Liver (tissue), 9 donors: ENCODE data around the gene HIRIP3. TPM values are rescaled to one million over a fixed set of nuclear protein-coding genes. Genes with fewer than 3 reads are reported as not detected.

ENCODE experiments used
- DNase-seq: peaks from one replicate; pipeline ENCODE4 v3.0.0-alpha.2; 2017; ENCODE audit warnings: low spot score
- H3K27ac ChIP-seq, 2 donors: one replicate each; pipeline ENCODE4 v1.7.0; 2013; ENCODE audit warnings: inconsistent platforms in 2 of 2, low read length in 2 of 2, control low read depth in 1 of 2, low read depth in 1 of 2, mild to moderate bottlenecking in 1 of 2
- H3K27me3 ChIP-seq, 4 donors: one replicate each; pipeline versions ENCODE4 v1.6.1 to v1.7.0; 2013; ENCODE audit warnings: low read length in 3 of 4, inconsistent platforms in 1 of 4, mild to moderate bottlenecking in 1 of 4, moderate library complexity in 1 of 4; ENCODE audit not compliant: control insufficient read depth in 4 of 4, insufficient read depth in 4 of 4
- H3K36me3 ChIP-seq, 4 donors: one replicate each; pipeline versions ENCODE4 v1.6.1 to v1.7.0; 2013; ENCODE audit warnings: low read length in 3 of 4, mild to moderate bottlenecking in 3 of 4, low read depth in 1 of 4, moderate library complexity in 1 of 4; ENCODE audit not compliant: control insufficient read depth in 4 of 4, insufficient read depth in 3 of 4
- H3K4me1 ChIP-seq, 4 donors: one replicate each; pipeline versions ENCODE4 v1.6.1 to v1.7.0; 2013; ENCODE audit warnings: low read length in 3 of 4, mild to moderate bottlenecking in 3 of 4, moderate library complexity in 1 of 4; ENCODE audit not compliant: control insufficient read depth in 4 of 4, insufficient read depth in 4 of 4
- H3K4me3 ChIP-seq, 3 donors: one replicate each; pipeline versions ENCODE4 v1.6.1 to v1.7.0; 2013; ENCODE audit warnings: low read length in 3 of 3, control low read depth in 1 of 3, low read depth in 1 of 3, mild to moderate bottlenecking in 1 of 3
- H3K9ac ChIP-seq, 2 donors: one replicate each; pipeline ENCODE4 v1.7.0; 2013; ENCODE audit warnings: low read length in 2 of 2, mild to moderate bottlenecking in 2 of 2, moderate library complexity in 2 of 2, control low read depth in 1 of 2, low read depth in 1 of 2
- H3K9me3 ChIP-seq, 4 donors: one replicate each; pipeline versions ENCODE4 v1.6.1 to v1.7.0; 2013; ENCODE audit warnings: low read length in 3 of 4; ENCODE audit not compliant: control insufficient read depth in 4 of 4
- ATF3 ChIP-seq: IDR thresholded peaks from 2 replicates; pipeline ENCODE4 v1.6.1; 2016; ENCODE audit warnings: antibody characterized with exemption
- EGR1 ChIP-seq, 2 donors: IDR thresholded peaks; 2 replicates each; pipeline ENCODE4 v1.6.1; 2016 to 2018; ENCODE audit warnings: antibody characterized with exemption in 2 of 2, low read depth in 2 of 2
- FOXA1 ChIP-seq: IDR thresholded peaks from 2 replicates; pipeline ENCODE4 v1.6.1; 2016; ENCODE audit warnings: antibody characterized with exemption
- JUND ChIP-seq, 2 donors: IDR thresholded peaks; 2 replicates each; pipeline ENCODE4 v1.6.1; 2016; ENCODE audit warnings: antibody characterized with exemption in 2 of 2
- NR2F2 ChIP-seq: IDR thresholded peaks from 2 replicates; pipeline ENCODE4 v1.6.1; 2016; ENCODE audit warnings: antibody characterized with exemption
- RAD21 ChIP-seq, 2 donors: IDR thresholded peaks; 2 replicates each; pipeline ENCODE4 v1.6.1; 2016; ENCODE audit warnings: antibody characterized with exemption in 2 of 2, mild to moderate bottlenecking in 2 of 2
- REST ChIP-seq: IDR thresholded peaks from 2 replicates; pipeline ENCODE4 v1.6.1; 2016; ENCODE audit warnings: antibody characterized with exemption, mild to moderate bottlenecking
- SP1 ChIP-seq: IDR thresholded peaks from 2 replicates; pipeline ENCODE4 v1.6.1; 2018; ENCODE audit warnings: antibody characterized with exemption, mild to moderate bottlenecking
- TAF1 ChIP-seq: conservative IDR thresholded peaks from 2 replicates; pipeline ENCODE4 v1.6.1; 2016; ENCODE audit warnings: antibody characterized with exemption, mild to moderate bottlenecking
- YY1 ChIP-seq: IDR thresholded peaks from 2 replicates; pipeline ENCODE4 v1.6.1; 2016; ENCODE audit warnings: antibody characterized with exemption, mild to moderate bottlenecking
- ZBTB33 ChIP-seq: IDR thresholded peaks from 2 replicates; pipeline ENCODE4 v1.6.1; 2016; ENCODE audit warnings: antibody characterized with exemption
- WGBS: extraction: QIAGEN DNeasy Blood & Tissue Kit; methylation state at CpG from one replicate; pipeline ENCODE4 v1.1.7; 2013; 5-methylcytosine and 5-hydroxymethylcytosine counted together
- polyA plus RNA-seq, 2 donors: library from polyadenylated mRNA; stranded (reverse) in 1 of 2; unstranded in 1 of 2; fragments of 200-250 nt in 1 of 2; fragments of >200 nt in 1 of 2; fragmentation: Nextera tagmentation in 1 of 2; extraction: Ambion mirVana in 1 of 2; gene quantifications; one replicate each; pipeline versions ENCODE4 v1.2.1 to v1.2.3, GENCODE V29; 2013 to 2015
- total RNA-seq, 2 donors: library from RNA; depleted of rRNA; stranded (reverse); fragments of >200 nt; gene quantifications; one replicate each; pipeline ENCODE4 v1.2.3, GENCODE V29; 2014
- TF ChIP-seq, protein P1 (sequence below): IDR thresholded peaks from 2 replicates; pipeline ENCODE4 v1.6.1; 2016; ENCODE audit warnings: antibody characterized with exemption
- donor health status: healthy.
- donor health status: healthy.
- donor health status: healthy.
- donor health status: healthy.
- donor health status: healthy.

HIRIP3 gene
- total and polyA plus RNA-seq, 4 donors = 5.7 to 10.5 (median 9.1) TPM

DNA sequence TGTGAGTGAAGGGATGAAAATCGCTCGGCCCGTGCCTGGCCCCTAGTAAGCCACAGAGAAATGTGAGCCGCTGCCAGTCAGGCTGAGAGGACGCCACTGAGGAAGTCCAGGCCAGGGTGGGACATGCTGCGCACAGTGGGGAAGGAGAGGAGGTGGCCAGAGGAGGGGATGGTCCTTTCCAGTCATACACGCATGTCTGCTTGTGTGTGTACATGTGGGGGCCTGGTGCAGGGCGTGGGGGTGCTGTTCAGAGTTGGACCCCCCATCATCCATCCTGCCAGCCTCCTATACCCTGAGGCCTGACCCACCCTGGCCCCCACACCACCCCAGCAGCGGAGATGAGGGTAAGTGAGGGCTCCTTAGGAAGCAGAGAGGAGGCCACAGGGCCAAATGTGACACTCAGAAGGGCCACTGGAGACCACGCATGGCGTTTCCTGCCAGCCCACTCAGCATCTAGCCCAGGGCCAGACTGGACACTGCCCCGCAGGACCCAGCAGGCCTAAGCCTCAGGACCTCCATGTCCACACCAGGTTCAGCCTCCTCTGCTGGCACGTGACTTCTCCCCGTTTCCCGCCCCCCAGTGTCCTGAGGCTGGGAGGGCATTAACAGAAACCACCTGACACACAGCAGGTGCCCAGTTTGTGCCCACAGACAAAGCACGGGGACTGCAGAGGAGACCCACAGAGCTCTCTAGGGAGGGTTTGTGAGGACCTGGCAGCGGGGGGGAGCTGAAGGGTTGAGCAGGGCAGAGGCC, 8.4 kb upstream of the HIRIP3 start:
- no peak for DNase-seq
- H3K27me3 ChIP-seq = no peaks in the 10 kb centered on the region
- H3K36me3 ChIP-seq = peaks cover 0 to 10% (median 3%) of the 10 kb centered on the region in 4 donors
- H3K4me3 ChIP-seq = no peak overlapping the region
- no peaks in the 10 kb centered on the region for H3K9me3 ChIP-seq
- no peaks in the 10 kb centered on the region for H3K4me1 ChIP-seq
- H3K9ac ChIP-seq = no peak overlapping the region
- H3K27ac ChIP-seq = no peak overlapping the region
- 93% methylated on average over 17 of the region's 17 CpGs for whole genome bisulfite sequencing
- TF ChIP-seq JUND (IDR thresholded peaks at IDR 0.05) (no peak), FOXA1 (no peak), ZBTB33 (no peak), REST (no peak), TAF1 (no peak), ATF3 (no peak), RAD21 (IDR thresholded peaks at IDR 0.05) (no peak), SP1 (no peak), NR2F2 (no peak)

- H3K9me3 ChIP-seq = no peaks in the 10 kb centered on the region
- H3K36me3 ChIP-seq = peaks cover 0 to 10% (median 3%) of the 10 kb centered on the region in 4 donors
These were observed 7.4 kb upstream of the HIRIP3 start for GRCh38 chr16:30002614-30003346.

More at GRCh38 chr16:30002614-30003346, 7.4 kb upstream of the HIRIP3 start:
- no peaks in the 10 kb centered on the region for H3K27me3 ChIP-seq
- H3K9ac ChIP-seq = no peak overlapping the region
- 91% methylated on average over 19 of the region's 19 CpGs for WGBS
- H3K27ac ChIP-seq = no peak overlapping the region
- no peak overlapping the region for H3K4me3 ChIP-seq
- H3K4me1 ChIP-seq = no peaks in the 10 kb centered on the region
- no peak for TF ChIP-seq EGR1 (IDR thresholded peaks at IDR 0.05; ENCODE audit: low read depth in 2 of 2)
- TF ChIP-seq, protein P1, sequence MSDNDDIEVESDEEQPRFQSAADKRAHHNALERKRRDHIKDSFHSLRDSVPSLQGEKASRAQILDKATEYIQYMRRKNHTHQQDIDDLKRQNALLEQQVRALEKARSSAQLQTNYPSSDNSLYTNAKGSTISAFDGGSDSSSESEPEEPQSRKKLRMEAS = no peak
- TF ChIP-seq YY1 = no peak
- no peak for TF ChIP-seq ZBTB33
- no peak for TF ChIP-seq TAF1
- DNase-seq = no peak
